ENCODE results near the gene ARL8A. TPM values are rescaled to one million over a fixed set of nuclear protein-coding genes. Genes with fewer than 3 reads are reported as not detected.

The ARL8A gene
- total and polyA plus RNA-seq, 2 of the 4 experiments (the other 2 are of a cell fraction): 18.1 to 30.7 TPM

GRCh38 chr1:202127836-202128622 is 16.5 kb downstream of the ARL8A start:
- Histone ChIP-seq H3K9me3 (ENCODE audit: control insufficient read depth, insufficient read depth, low read length) (no peaks in the 10 kb centered on the region), H3K27ac (ENCODE audit: insufficient read depth, low read length) (no peak overlapping the region), H3K56ac (ENCODE audit: extremely low read depth, insufficient read depth, low read length) (no peak overlapping the region), H3K23ac (ENCODE audit: low read depth, low read length) (no peak overlapping the region), H4K5ac (ENCODE audit: low read depth, low read length) (no peak overlapping the region), H2BK120ac (ENCODE audit: low read depth, low read length) (no peak overlapping the region), H3K36me3 (ENCODE audit: control insufficient read depth, insufficient read depth, low read length) (peaks cover 11% of the 10 kb centered on the region; the same call in 1 of the 2 replicates), H3K14ac (replicated peaks; ENCODE audit: low read depth, low read length) (no peak overlapping the region), H4K20me1 (ENCODE audit: insufficient read depth, low read length) (peaks cover 9% of the 10 kb centered on the region; the same call in 1 of the 2 replicates), H3K9me1 (ENCODE audit: insufficient read depth, low read length) (no peaks in the 10 kb centered on the region), H3K27me3 (ENCODE audit: control insufficient read depth, insufficient read depth, low read length) (peaks cover 24% of the 10 kb centered on the region), H3K4me1 (ENCODE audit: control insufficient read depth, insufficient read depth, low read length) (0 out of 2 replicates have a peak, but pooled peaks cover 1% of the 10 kb centered on the region), H3K18ac (ENCODE audit: low read depth, low read length) (no peak overlapping the region), H3K4me3 (ENCODE audit: insufficient read depth, low read depth, low read length) (no peak overlapping the region), H4K91ac (ENCODE audit: insufficient read depth, low read depth, low read length) (no peak overlapping the region), H2BK5ac (ENCODE audit: low read depth, low read length, poor library complexity, severe bottlenecking) (no peak overlapping the region), H2AK9ac (replicated peaks; ENCODE audit: low read depth, low read length, poor library complexity) (no peak overlapping the region), H2BK15ac (ENCODE audit: low read depth, low read length) (no peak overlapping the region), H3K4me2 (ENCODE audit: low read depth, low read length) (no peak overlapping the region), H3K9ac (ENCODE audit: low read depth, low read length) (no peak overlapping the region), H2AFZ (replicated peaks; ENCODE audit: low read length, poor library complexity) (peak overlapping the region; percentile 58), H4K8ac (ENCODE audit: low read depth in 2 of 2, low read length in 2 of 2) (no peak overlapping the region), H2BK20ac (ENCODE audit: low read depth, low read length) (no peak overlapping the region), H3K4ac (ENCODE audit: low read depth, low read length) (no peak overlapping the region), H2AK5ac (ENCODE audit: low read depth, low read length) (no peak overlapping the region), H3K79me1 (ENCODE audit: low read depth in 1 of 2, low read length in 2 of 2) (no peaks in the 10 kb centered on the region; a peak in 1 of 4 replicates)
- intact Hi-C loops (cut with micrococcal nuclease): no loop called here
- CTCF ChIA-PET: no interaction called here
- POLR2A ChIA-PET (ENCODE audit: unreplicated experiment): no interaction called here
- ATAC-seq (ENCODE audit: low read depth): no peak
- WGBS, 2 experiments (ENCODE audit: extremely low coverage in 2 of 2, insufficient read length in 1 of 2): 82% methylated on average over 7 of the region's 26 CpGs; no CpG with 5 or more reads in 1 of the 2 experiments
- dilution Hi-C loops (cut with HindIII; ENCODE audit: low sequenced_read_pairs, unreplicated experiment): no loop called here
- in situ Hi-C loops (cut with MboI; ENCODE audit: low sequenced_read_pairs): loop anchor here (10.0 to 25.0 kb wide), 2 partner anchors 233 to 591 kb away; partner anchors contain the start of gene NAV1
- DNase-seq: no peak
- no TSS peak for BruUV-seq (replicated peaks)
- no peak for TF ChIP-seq RAD21 (IDR thresholded peaks at IDR 0.05; ENCODE audit: low read length)
- TF ChIP-seq MAFK (IDR thresholded peaks at IDR 0.05; ENCODE audit: low read depth, low read length): no peak
- no peak for TF ChIP-seq USF2 (IDR thresholded peaks at IDR 0.05; ENCODE audit: low read depth, low read length)
- TF ChIP-seq CHD1 (IDR thresholded peaks at IDR 0.05; ENCODE audit: low read depth, low read length): no peak
- TF ChIP-seq RFX5 (IDR thresholded peaks at IDR 0.05; ENCODE audit: low read depth, low read length): no peak
- TF ChIP-seq BHLHE40 (IDR thresholded peaks at IDR 0.05; ENCODE audit: low read depth, low read length): no peak
- TF ChIP-seq POLR2A (IDR thresholded peaks at IDR 0.05; ENCODE audit: low read depth, low read length): no peak
- no peak for TF ChIP-seq NFE2L2 (IDR thresholded peaks at IDR 0.05; ENCODE audit: low read depth, low read length)
- TF ChIP-seq ELK1 (IDR thresholded peaks at IDR 0.05; ENCODE audit: borderline replicate concordance, low read depth, low read length): no peak
- no peak for TF ChIP-seq SMC3 (IDR thresholded peaks at IDR 0.05; ENCODE audit: low read depth, low read length)
- no peak for TF ChIP-seq CTCF (conservative IDR thresholded peaks at IDR 0.05; ENCODE audit: low read depth, low read length)
- no peak for TF ChIP-seq RCOR1 (IDR thresholded peaks at IDR 0.05; ENCODE audit: insufficient replicate concordance, low read length)
- TF ChIP-seq FOS (IDR thresholded peaks at IDR 0.05; ENCODE audit: low read depth, low read length): no peak
- no peak for TF ChIP-seq CEBPB (IDR thresholded peaks at IDR 0.05; ENCODE audit: low read depth, low read length)
- no peak for TF ChIP-seq MXI1 (IDR thresholded peaks at IDR 0.05; ENCODE audit: borderline replicate concordance, low read depth, low read length)

Measured in IMR-90 (cell line).